ENCODE results near the gene GINS2. TPM values are rescaled to one million over a fixed set of nuclear protein-coding genes. Genes with fewer than 3 reads are reported as not detected.

GINS2 gene
- total and polyA plus RNA-seq, 2 donors (not counting 3 experiments of a cell fraction or from before 2014, with no cell fraction given) = 10.4 to 24.1 TPM

- intact Hi-C loops (cut with micrococcal nuclease) = no loop called here
- DNase-seq (ENCODE audit: low read depth, low spot score) = no peak
- H3K27me3 ChIP-seq (ENCODE audit: control insufficient read depth in 2 of 2, insufficient read depth in 2 of 2, low read length in 2 of 2) = no peaks in the 10 kb centered on the region
- no peaks in the 10 kb centered on the region for H3K9me1 ChIP-seq (replicated peaks; ENCODE audit: control insufficient read depth, extremely low read depth, insufficient read depth, low read length)
- dilution Hi-C loops (cut with MboI; ENCODE audit: extremely low pct_ligation_motif_present, low sequenced_read_pairs) = no loop called here
- TF ChIP-seq EZH2 (IDR thresholded peaks at IDR 0.05; ENCODE audit: borderline replicate concordance, low read depth, low read length, severe bottlenecking) (no peak), CTCF (IDR thresholded peaks at IDR 0.05; ENCODE audit: extremely low read depth in 1 of 2, insufficient read depth in 1 of 2, low read depth in 1 of 2, low read length in 2 of 2) (no peak), GATA2 (IDR thresholded peaks at IDR 0.05; ENCODE audit: insufficient read depth, insufficient read length, low read depth, low read length) (no peak), FOS (IDR thresholded peaks at IDR 0.05; ENCODE audit: borderline replicate concordance, insufficient read depth, low read length) (no peak)
- H3K27ac ChIP-seq (ENCODE audit: insufficient read depth, low read depth, low read length) = no peak overlapping the region
- no peak overlapping the region for H3K4me3 ChIP-seq (replicated peaks in 1 of 3; ENCODE audit: insufficient read depth in 1 of 3, low read depth in 1 of 3, low read length in 3 of 3)
- no peak overlapping the region for H2AFZ ChIP-seq (ENCODE audit: low read depth, low read length)
- H3K9ac ChIP-seq (replicated peaks; ENCODE audit: extremely low read depth, insufficient read depth, low read length) = no peak overlapping the region
- no peaks in the 10 kb centered on the region for H3K4me1 ChIP-seq (ENCODE audit: control insufficient read depth, extremely low read depth, insufficient read depth, low read length)
- H4K20me1 ChIP-seq (replicated peaks; ENCODE audit: control insufficient read depth, extremely low read depth, insufficient read depth, low read length) = no peaks in the 10 kb centered on the region
- H3K9me3 ChIP-seq (replicated peaks; ENCODE audit: control insufficient read depth, insufficient read depth, low read length) = no peaks in the 10 kb centered on the region
- no peak overlapping the region for H3K4me2 ChIP-seq (ENCODE audit: insufficient read depth, low read length)
- ChIA-PET POLR2A (no interaction called here), CTCF (interaction anchor here (1.2 to 4.0 kb wide), 3 partner anchors 9 to 20 kb away, joined by 3 to 17 read pairs (median 3); no protein-coding TSS in a partner anchor)
- H3K36me3 ChIP-seq (ENCODE audit: control insufficient read depth in 2 of 2, extremely low read depth in 1 of 2, insufficient read depth in 2 of 2, low read length in 2 of 2) = no peaks in the 10 kb centered on the region
- no TSS peak for BruUV-seq (replicated peaks)
- no peaks in the 10 kb centered on the region for H3K79me2 ChIP-seq (ENCODE audit: control insufficient read depth, insufficient read depth, low read length)
- no peak for FAIRE-seq
Measured at GRCh38 chr16:85636234-85636812, 52.4 kb downstream of the GINS2 start.

Measured in endothelial cell of umbilical vein (primary cell).